Activated T-helper 17 cell treated with anti-CD3 and anti-CD28 coated beads, Interleukin-2, amount 50 U/mL, for 72 hours (primary cell): ENCODE data around the gene OR2T3. TPM values are rescaled to one million over a fixed set of nuclear protein-coding genes. Genes with fewer than 3 reads are reported as not detected.
"Not testable (repeated sequence)": the region's sequence is repeated elsewhere in the genome, so short reads cannot be mapped to it uniquely, and the experiment has no call there.

Experiments used
- ATAC-seq: fragments of 150-1000 bp; cut with Tn5 transposase; replicated peaks from 2 replicates; pipeline ENCODE4 v1.10.0; 2021; ENCODE audit warnings: mild to moderate bottlenecking, moderate library complexity
- H3K27ac Mint-ChIP-seq: one replicate; pipeline ENCODE4 v1.8.0; 2022; ENCODE audit warnings: mixed read lengths
- H3K27me3 Mint-ChIP-seq: one replicate; pipeline ENCODE4 v1.8.0; 2022; ENCODE audit warnings: mixed read lengths
- H3K36me3 Mint-ChIP-seq: one replicate; pipeline ENCODE4 v1.8.0; 2022; ENCODE audit warnings: low read depth, mild to moderate bottlenecking, mixed read lengths
- H3K4me1 Mint-ChIP-seq: one replicate; pipeline ENCODE4 v1.8.0; 2022; ENCODE audit warnings: mixed read lengths
- H3K4me3 Mint-ChIP-seq: one replicate; pipeline ENCODE4 v1.8.0; 2022; ENCODE audit warnings: mild to moderate bottlenecking, mixed read lengths
- H3K9me3 Mint-ChIP-seq: one replicate; pipeline ENCODE4 v1.8.0; 2022; ENCODE audit warnings: mixed read lengths
- total RNA-seq, 2 donors: library from RNA; stranded (reverse); gene quantifications; one replicate each; pipeline ENCODE4 v1.2.3, GENCODE V29; 2022

Gene OR2T3
- total RNA-seq, 2 donors from 2014 or later, result not detected

GRCh38 chr1:248510217-248510616 is 37.1 kb downstream of the OR2T3 start:
- not testable (repeated sequence) for H3K27me3 Mint-ChIP-seq, H3K4me3 Mint-ChIP-seq, H3K27ac Mint-ChIP-seq, H3K4me1 Mint-ChIP-seq, H3K36me3 Mint-ChIP-seq, H3K9me3 Mint-ChIP-seq
- peak; percentile 60 for ATAC-seq

GRCh38 chr1:248521856-248522255 is 48.7 kb downstream of the OR2T3 start:
- H3K36me3 Mint-ChIP-seq, result no peaks in the 10 kb centered on the region
- no peak overlapping the region for H3K4me3 Mint-ChIP-seq
- no peak overlapping the region for H3K27ac Mint-ChIP-seq
- peaks cover 12% of the 10 kb centered on the region for H3K27me3 Mint-ChIP-seq
- no peak for ATAC-seq
- peaks cover 3% of the 10 kb centered on the region for H3K9me3 Mint-ChIP-seq
- no peaks in the 10 kb centered on the region for H3K4me1 Mint-ChIP-seq

Other genes starting within 250 kb of the OR2T3 start
- gene OR2M4, start 241.9 kb upstream of the OR2T3 start, total RNA-seq, result not detected
- gene OR2T33, start 195.4 kb upstream of the OR2T3 start, total RNA-seq, result not detected
- not detected for gene OR2T12, start 169.9 kb upstream of the OR2T3 start, total RNA-seq
- not detected for gene OR2M7, start 148.8 kb upstream of the OR2T3 start, total RNA-seq
- not detected for gene OR14C36, start 124.6 kb upstream of the OR2T3 start, total RNA-seq
- not detected for gene OR2T4, start 111.7 kb upstream of the OR2T3 start, total RNA-seq
- gene OR2T6, start 97.6 kb upstream of the OR2T3 start, total RNA-seq, result not detected
- gene OR2T1, start 70.3 kb upstream of the OR2T3 start, total RNA-seq, result not detected
- gene OR2T2, start 27.7 kb upstream of the OR2T3 start, total RNA-seq, result not detected
- gene OR2T5, start 15.2 kb downstream of the OR2T3 start, total RNA-seq, result not detected
- gene OR2G6, start 34.7 kb downstream of the OR2T3 start, total RNA-seq, result not detected
- not detected for gene OR2T29, start 89.4 kb downstream of the OR2T3 start, total RNA-seq
- not detected for gene OR2T34, start 101.4 kb downstream of the OR2T3 start, total RNA-seq
- gene OR2T10, start 124.3 kb downstream of the OR2T3 start, total RNA-seq, result not detected
- not detected for gene OR2T11, start 161.7 kb downstream of the OR2T3 start, total RNA-seq
- not detected for gene OR2T35, start 171.9 kb downstream of the OR2T3 start, total RNA-seq
- gene OR2T27, start 182.2 kb downstream of the OR2T3 start, total RNA-seq, result not detected
- gene OR14I1, start 229.4 kb downstream of the OR2T3 start, total RNA-seq, result not detected